Esophagus mucosa (tissue), 1 donor: ENCODE results near the gene JAML. TPM values are rescaled to one million over a fixed set of nuclear protein-coding genes. Genes with fewer than 3 reads are reported as not detected.

Experiments
- ATAC-seq: fragments of 200-7000 bp; cut with Tn5 transposase; one replicate; pipeline ENCODE4 v1.9.1; 2020
- total RNA-seq: library from RNA; stranded (reverse); gene quantifications from one replicate; pipeline ENCODE4 v1.2.4, GENCODE V29; 2023
- donor health status: DM: yes; HTN: yes; CAD: no.

Gene JAML
- total RNA-seq, 1 donor from 2014 or later: 2.7 TPM

- ATAC-seq: no peak
Measured at GRCh38 chr11:118167253-118167652, 57.6 kb downstream of the JAML start.

DNA sequence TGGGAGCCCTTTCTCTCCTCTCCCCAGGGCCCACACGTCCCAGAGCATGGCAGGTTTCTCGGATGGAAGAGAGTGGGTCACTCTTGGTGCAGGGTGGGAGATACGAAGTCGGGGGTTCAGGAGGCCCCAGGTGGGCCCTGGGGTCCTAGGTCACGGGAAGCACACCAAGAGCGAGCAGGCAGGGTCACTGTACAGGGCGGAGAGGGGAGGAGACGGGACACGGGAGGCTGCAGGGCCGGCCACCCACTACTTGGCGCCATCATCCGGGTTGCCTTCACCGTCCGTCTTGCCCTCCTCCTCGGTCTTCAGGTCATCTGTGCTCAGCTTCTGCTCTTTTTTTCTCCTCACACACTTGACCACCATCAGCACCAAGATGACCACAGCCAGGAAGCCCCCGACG is 58.2 kb downstream of the JAML start:
- no peak for ATAC-seq

- ATAC-seq: no peak
Measured at GRCh38 chr11:118164885-118165284, 59.9 kb downstream of the JAML start.

- no peak for ATAC-seq
Measured at GRCh38 chr11:118163494-118163893, 61.3 kb downstream of the JAML start.

DNA sequence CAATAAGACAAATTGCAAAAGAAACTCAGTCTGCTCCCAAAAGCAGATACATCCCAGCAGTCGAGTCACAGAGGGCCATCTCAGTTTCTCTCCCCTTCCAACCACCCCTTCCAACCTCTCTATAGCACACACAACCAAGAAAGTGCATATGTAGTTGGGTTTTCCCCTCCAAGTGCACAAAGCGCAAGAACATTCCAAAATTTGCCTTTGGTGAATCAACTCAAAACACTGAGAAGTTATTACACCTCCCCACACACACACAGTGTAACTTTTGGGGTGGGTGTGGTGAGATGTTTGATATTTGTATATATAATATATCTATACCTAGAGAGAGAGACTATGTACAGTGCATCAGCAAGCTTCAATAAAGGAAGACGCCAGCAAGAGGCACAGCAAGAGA is 62.0 kb downstream of the JAML start:
- no peak for ATAC-seq

- ATAC-seq: no peak
Measured at GRCh38 chr11:118161786-118162185, 63.0 kb downstream of the JAML start.

GRCh38 chr11:118157186-118157895 is 67.5 kb downstream of the JAML start:
- no peak for ATAC-seq

- ATAC-seq: no peak
Measured at GRCh38 chr11:118156531-118157185, 68.2 kb downstream of the JAML start.

DNA sequence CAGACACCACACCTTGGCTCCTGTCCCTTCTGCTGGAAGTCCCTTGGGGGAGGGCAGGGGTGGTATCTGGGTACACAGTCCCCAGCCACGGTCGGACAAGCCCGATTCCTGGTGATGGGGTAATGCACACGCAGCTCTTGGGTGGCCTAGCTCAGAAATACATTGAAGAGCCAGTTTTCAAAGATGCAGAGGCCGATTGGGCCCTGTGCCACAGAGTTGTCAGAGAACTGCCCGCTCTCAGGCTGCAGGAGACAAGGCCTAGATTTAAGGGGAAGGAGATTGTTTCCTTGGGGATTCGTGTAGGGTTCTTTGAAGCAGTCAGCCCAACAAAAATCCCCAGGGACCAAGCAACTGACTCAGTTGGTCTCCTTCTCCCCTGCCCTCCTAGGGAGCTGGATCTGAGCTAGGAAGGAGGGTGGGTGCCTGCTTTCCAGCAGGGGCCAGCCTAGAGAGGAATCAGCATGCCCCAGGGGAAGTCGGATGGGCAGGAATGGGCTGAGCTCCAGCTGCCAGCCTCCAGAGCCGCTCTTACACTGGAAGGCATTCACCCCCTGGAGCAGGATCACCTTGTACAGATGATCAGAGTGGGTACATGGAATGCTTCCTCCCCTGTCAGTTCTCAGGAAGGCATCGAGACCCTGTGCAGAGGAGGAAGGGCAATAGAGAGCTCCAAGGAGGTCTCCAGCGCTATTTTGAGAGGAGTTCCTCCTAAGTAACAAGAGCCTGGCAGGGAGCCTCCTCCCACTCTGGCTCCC is 68.9 kb downstream of the JAML start:
- ATAC-seq: no peak

DNA sequence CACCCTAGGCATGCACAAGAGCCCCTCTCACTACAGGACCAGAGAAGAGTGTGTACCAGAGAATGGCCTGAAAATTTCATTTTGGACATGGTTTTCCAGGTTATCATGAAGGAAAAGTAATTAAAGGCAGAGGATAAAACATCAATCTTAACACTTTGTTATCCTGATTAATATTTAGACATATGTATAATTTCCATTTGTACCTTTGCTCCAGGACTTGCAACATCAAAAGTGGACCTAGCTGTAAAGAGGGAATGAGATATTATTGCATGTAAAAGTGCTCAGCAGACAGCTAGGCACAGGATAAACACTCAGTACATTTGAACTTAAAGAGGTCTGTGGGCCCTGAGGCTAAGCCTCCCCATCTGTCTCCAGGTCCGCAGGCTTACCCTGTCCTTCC is 70.2 kb downstream of the JAML start:
- no peak for ATAC-seq

DNA sequence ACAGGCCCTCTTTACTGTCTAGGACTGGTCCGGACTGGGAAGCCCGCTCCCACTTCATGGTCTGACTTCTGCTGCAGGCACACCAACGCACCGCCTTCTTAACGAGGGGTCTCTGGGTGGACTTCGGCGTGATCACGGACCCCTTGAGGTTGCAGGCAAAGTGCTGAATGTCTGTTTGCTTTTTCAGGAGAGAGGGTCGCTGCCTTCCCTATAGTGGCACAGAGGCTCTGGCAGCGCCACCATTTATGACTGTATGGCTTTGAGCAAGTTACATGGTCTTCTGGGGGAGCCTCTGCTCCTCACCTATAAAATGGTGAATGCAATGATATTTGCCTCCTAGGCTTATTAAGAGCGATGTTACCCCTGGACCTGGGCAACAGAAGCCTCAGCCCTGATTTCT is 70.8 kb downstream of the JAML start:
- no peak for ATAC-seq

DNA sequence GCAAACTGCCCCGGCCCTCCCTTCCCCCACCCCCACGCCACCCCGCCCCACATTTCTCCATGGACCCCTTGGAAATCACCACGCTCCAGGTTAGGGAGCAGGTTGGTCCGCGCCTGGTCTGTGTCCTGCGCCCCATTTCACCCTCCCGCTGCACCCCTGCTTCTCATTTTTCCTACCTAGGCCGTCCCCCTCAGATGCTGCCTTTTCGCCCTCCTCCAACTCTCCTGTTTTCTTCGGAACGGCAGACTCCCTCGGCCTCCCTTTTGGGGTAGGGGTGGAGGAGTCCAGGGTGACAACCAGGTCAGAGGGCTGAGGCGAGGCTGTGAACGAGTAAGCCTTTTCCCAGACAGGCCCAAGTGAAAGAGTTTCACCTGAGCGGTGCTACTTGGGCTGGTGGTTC is 71.3 kb downstream of the JAML start:
- ATAC-seq: no peak

DNA sequence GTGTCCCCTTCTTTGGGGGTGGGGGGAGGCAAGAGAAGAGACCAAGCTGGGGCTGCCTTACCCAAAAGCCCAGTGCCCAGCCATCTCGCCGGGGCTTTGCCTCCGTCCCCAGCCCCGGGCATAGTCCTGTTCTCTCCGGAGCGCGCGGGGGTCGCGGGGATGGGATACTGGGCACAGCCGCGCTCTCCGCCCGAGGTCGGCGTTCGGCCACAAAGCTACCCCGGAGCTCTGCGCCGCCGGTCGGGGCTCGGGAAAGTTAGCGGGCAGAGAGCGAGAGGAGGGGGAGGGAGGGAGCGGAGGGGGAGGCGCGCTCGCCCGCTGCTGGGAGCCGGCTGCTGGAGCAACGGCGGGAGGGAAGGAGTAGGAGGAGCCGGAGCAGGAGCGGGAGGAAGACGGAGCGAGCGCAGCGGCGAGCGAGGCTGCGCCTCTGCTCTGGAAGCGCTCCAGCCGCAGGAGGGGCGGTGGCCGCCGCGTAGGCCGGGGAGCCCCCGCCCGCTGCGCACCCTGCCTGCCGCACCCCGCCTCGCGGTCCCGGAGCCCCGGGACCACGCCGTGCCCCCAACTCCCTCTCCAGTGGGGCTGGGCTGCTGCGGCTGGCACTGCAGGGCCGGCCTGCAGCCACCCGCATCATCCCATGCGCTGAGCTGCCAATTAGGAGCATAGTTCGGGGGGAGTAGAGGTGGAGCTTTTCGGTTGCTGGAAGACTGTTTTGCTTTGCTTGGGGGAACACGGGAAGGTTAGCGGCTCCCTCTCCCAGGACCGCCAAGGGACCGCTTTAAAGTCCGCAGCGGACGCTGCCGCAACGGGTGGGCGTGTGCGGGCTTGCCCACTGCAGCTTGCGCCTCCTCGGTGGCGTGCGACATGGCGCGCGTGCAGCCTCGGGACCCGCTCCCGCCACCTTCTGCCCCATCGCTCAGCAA is 72.0 kb downstream of the JAML start, which contains the start of gene SCN4B:
TSS of gene SCN4B (minus strand) at position 272 of the 920 bp plus-strand sequence. CDS start at position 122, 150 bp downstream.
- peak; percentile 58 for ATAC-seq

DNA sequence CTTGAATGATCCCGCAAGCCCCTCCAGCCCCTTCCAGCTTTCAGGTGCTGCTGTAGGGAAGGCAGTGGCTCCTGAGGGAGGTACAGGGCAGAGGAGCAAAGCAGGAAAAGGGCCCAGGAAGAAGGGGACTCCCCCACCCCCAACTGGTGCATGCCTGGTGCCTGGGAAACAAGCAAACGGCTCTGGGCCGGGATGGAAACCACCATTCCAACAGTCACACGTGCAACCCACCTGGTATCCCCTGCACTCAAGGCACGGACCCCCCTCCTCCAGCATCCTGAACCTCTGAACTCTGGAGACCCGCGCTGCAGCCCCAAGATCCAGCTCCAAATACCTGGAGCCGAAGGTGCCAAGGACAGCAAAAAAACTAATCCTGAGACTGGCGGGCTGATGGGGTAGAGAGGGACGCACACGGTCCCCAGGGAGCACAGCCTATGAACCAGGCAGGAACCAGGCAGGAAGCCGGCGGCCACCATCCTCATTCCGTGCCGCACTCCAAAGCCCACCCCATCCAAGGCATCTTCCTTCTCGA is 72.7 kb downstream of the JAML start:
- no peak for ATAC-seq

DNA sequence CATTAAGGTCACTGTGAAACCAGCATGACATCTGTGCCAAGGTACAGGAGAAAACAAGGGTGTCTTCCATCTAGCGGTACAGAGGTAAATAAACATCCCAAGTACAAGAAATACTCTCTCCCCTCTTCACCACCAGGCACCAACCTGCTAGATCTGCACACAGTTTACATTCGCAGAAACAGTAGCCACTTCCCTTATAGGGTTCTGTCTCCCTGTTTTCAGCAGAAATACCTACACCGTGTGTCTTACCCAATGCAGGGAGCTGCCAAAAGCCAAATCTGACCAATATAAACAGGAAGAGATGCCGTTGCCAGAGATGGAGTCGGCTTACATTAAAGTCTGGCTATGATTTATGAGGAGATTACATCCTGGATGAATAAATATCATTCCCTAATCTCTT is 73.4 kb downstream of the JAML start:
- ATAC-seq: no peak

- no peak for ATAC-seq
Measured at GRCh38 chr11:118149493-118149892, 75.3 kb downstream of the JAML start.

DNA sequence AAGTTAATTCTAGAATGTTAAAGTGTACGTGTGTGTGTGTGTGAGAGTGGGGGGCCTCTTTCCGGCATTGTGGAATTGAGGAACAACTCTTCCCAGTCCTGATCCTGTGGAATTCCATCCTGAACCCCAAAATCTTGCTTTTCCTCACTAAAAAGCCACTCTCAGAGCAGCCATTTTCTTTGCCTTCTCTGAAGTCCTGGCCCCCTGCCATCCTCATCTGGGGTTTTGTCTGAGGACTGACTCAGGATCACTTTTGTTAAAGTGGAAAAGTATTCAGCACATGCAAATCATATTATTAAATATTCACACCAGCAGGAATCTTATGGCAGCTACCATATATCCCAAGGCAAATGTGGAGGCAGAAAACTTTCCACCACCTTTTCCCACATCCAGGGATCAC is 76.0 kb downstream of the JAML start:
- no peak for ATAC-seq

DNA sequence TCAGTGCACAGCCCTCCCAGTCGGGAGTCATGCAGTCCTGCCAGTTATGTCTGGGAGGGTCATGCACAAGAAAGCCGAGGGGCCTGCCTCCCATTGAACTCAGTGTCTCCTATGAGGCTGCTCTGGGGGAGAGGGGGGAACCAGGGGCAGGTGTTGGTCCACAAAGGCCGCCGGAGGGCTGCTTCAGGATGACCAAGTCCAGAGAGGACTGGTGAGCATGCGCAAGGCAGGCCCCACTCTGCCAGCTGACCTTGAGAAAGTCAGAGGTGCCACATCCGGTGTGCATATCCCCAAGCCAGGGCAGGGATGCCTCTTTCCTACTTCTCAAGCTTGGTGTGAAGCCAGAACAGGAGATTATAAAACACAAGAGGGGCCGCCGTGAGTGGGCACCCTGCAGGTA is 76.6 kb downstream of the JAML start:
- no peak for ATAC-seq

GRCh38 chr11:118147502-118147901 is 77.3 kb downstream of the JAML start:
- no peak for ATAC-seq

- no peak for ATAC-seq
Measured at GRCh38 chr11:118146554-118146953, 78.3 kb downstream of the JAML start.

- peak; percentile 91 for ATAC-seq
Measured at GRCh38 chr11:118145285-118146227, 79.3 kb downstream of the JAML start.
